ENCODE results near the gene AKAP1. TPM values are rescaled to one million over a fixed set of nuclear protein-coding genes. Genes with fewer than 3 reads are reported as not detected.

Gene AKAP1
- total RNA-seq, 3 donors from 2014 or later = 38.1 to 87.7 (median 63.9) TPM

GRCh38 chr17:57130708-57131461 is 45.8 kb downstream of the AKAP1 start:
- Histone ChIP-seq H3K4me3 (peak overlapping the region in 2 of 3 donors; percentile 21 to 43), H3K9me3 (no peaks in the 10 kb centered on the region), H3K27me3 (no peaks in the 10 kb centered on the region), H3K4me1 (no peaks in the 10 kb centered on the region), H3K27ac (no peak overlapping the region), H3K36me3 (no peaks in the 10 kb centered on the region)
- DNase-seq (ENCODE audit: low spot score in 2 of 2) = peak; percentile 73 to 87
- TF ChIP-seq POLR2AphosphoS5 (IDR thresholded peaks at IDR 0.05) (no peak), CTCF (IDR thresholded peaks at IDR 0.05) (peak in 2 of 3 donors; percentile 60 to 63)
- intact Hi-C loops (cut with DNase I; ENCODE audit: low total_unique reads) = no loop called here

GRCh38 chr17:57132663-57133062 is 47.6 kb downstream of the AKAP1 start:
- H3K27me3 ChIP-seq = no peaks in the 10 kb centered on the region
- intact Hi-C loops (cut with DNase I; ENCODE audit: low total_unique reads) = no loop called here
- H3K4me1 ChIP-seq = no peaks in the 10 kb centered on the region
- no peaks in the 10 kb centered on the region for H3K9me3 ChIP-seq
- H3K27ac ChIP-seq = no peak overlapping the region
- H3K4me3 ChIP-seq = no peak overlapping the region
- DNase-seq (ENCODE audit: low spot score in 2 of 2) = no peak
- TF ChIP-seq POLR2A (IDR thresholded peaks at IDR 0.05) (no peak), POLR2AphosphoS5 (IDR thresholded peaks at IDR 0.05) (no peak)
- no peaks in the 10 kb centered on the region for H3K36me3 ChIP-seq

- intact Hi-C loops (cut with DNase I; ENCODE audit: low total_unique reads) = no loop called here
Observed at GRCh38 chr17:57133486-57133885, 48.4 kb downstream of the AKAP1 start.

GRCh38 chr17:57135026-57135788 is 50.2 kb downstream of the AKAP1 start:
- intact Hi-C loops (cut with DNase I; ENCODE audit: low total_unique reads) = no loop called here
- no peak for DNase-seq (ENCODE audit: low spot score in 2 of 2)
- Histone ChIP-seq H3K27me3 (no peaks in the 10 kb centered on the region), H3K36me3 (no peaks in the 10 kb centered on the region), H3K4me1 (no peaks in the 10 kb centered on the region), H3K4me3 (no peak overlapping the region), H3K27ac (no peak overlapping the region), H3K9me3 (no peaks in the 10 kb centered on the region)
- TF ChIP-seq POLR2AphosphoS5 (IDR thresholded peaks at IDR 0.05) (no peak), POLR2A (IDR thresholded peaks at IDR 0.05) (no peak), CTCF (IDR thresholded peaks at IDR 0.05) (no peak)

More at GRCh38 chr17:57133486-57133885, 48.4 kb downstream of the AKAP1 start:
- no peaks in the 10 kb centered on the region for H3K4me1 ChIP-seq
- H3K36me3 ChIP-seq = no peaks in the 10 kb centered on the region
- TF ChIP-seq POLR2AphosphoS5 (IDR thresholded peaks at IDR 0.05) (no peak), POLR2A (IDR thresholded peaks at IDR 0.05) (no peak), CTCF (IDR thresholded peaks at IDR 0.05) (no peak)
- no peak overlapping the region for H3K27ac ChIP-seq
- H3K9me3 ChIP-seq = no peaks in the 10 kb centered on the region
- H3K4me3 ChIP-seq = no peak overlapping the region
- DNase-seq (ENCODE audit: low spot score in 2 of 2) = no peak
- no peaks in the 10 kb centered on the region for H3K27me3 ChIP-seq

GRCh38 chr17:57135789-57136291 is 50.8 kb downstream of the AKAP1 start:
- no peaks in the 10 kb centered on the region for H3K27me3 ChIP-seq
- intact Hi-C loops (cut with DNase I; ENCODE audit: low total_unique reads) = no loop called here
- H3K27ac ChIP-seq = no peak overlapping the region
- DNase-seq (ENCODE audit: low spot score in 2 of 2) = no peak
- H3K36me3 ChIP-seq = no peaks in the 10 kb centered on the region
- H3K4me3 ChIP-seq = peak overlapping the region in 1 of 3 donors; percentile 19
- H3K9me3 ChIP-seq = no peaks in the 10 kb centered on the region
- TF ChIP-seq POLR2AphosphoS5 (IDR thresholded peaks at IDR 0.05) (no peak), POLR2A (IDR thresholded peaks at IDR 0.05) (no peak), CTCF (IDR thresholded peaks at IDR 0.05) (no peak)
- no peaks in the 10 kb centered on the region for H3K4me1 ChIP-seq
